AG08395 (cell line): ENCODE data around the gene SLC39A1.
A peak's percentile ranks its signal among the peaks of the same experiment; 100 is the strongest.
"Not testable (repeated sequence)": the region's sequence is repeated elsewhere in the genome, so short reads cannot be mapped to it uniquely, and the experiment has no call there.

Source experiments
- DNase-seq: peaks from one replicate; pipeline ENCODE4 v3.0.0; 2012; ENCODE audit warnings: mixed read lengths, low spot score

SLC39A1 gene

DNA sequence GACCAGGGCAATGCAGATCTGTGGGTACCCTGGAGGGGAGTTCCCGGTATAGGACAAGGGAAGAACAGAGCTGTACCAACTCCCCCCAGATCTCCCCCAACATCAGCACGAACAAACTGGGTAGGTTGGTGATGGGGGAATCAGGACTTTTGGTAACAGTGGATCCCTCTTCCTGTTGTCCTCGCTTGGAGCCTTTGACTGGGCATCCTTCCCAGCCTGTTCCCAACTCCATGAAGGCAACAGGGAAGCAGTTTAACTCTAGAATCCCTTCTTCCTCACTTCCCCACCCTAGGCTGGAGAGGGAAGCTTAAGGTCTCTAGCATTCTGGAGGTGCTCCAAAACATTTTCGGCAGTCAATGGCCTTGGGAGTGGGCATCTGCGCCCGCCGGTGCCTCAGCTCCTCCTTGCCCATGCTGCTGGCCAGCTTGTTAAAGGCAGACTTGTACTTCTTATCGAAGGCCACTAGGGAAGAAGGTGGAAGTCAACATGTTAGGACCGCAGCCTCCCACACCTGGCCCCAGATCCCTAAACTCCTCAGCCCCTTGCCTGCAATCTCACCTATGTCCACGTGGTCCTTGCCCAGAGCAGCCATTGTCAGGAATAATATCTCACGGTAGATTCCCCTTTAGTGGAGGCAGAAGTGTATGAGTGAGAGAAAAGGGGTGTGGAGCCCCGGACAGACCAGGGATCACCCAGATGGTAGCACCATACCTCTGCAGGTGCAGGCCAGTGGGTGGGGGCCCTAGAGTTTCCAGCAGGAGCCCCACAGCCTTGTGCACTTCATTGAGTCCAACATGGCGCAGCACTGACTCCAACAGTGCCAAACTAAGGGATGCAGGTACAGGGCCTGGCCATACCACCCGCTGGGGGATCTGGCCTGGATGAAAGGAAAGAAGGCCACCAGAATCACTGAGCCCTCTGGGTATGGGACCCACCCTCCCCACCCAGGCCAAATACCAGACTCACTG lies 33.1 kb downstream of the SLC39A1 start:
- no peak for DNase-seq

DNA sequence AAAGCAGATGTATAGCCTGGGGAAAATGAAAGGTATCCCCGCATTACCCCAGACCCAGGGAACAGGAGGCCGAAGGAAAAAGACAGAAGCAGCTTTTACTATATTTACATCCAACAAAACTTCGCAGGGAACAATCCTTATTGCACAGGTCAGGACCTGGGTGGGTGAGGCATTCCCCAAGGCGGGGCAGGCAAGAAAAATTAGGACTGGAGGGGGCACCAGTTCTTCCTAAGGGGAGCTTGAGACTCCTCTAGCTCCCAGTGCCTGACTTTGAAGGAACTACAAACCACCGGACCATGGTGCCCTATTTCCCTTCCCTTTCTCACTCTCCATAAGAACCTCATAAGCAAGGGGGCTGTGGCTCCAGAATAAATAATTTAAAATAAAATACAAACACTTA lies 33.9 kb downstream of the SLC39A1 start:
- no peak for DNase-seq

DNA sequence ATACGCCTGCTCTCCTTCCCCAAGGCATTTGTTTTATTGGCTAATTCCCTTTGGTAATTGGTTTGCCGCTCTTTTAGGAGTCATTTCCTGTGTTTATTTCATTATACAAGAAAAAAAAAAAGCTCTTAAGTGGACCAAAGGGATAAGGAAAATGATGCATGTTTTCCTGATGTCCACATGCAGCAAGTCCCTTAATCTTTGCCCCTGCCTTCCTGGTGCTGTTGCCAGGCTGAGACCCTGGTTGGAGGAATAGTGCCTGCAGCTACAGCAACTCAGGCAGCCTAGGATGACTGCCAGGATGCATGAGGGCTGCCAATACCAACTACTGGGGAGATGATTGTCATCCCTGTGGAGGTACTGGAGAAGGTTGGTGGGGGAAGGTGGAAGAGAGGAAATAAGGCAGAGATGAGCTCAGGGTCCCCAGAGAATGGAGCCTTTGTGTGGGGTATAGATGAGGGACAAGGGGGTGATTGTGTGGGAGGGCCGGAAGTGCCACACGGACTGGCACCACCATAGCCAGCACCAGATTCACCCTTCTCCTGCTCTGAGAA lies 34.5 kb downstream of the SLC39A1 start:
- DNase-seq = no peak

DNA sequence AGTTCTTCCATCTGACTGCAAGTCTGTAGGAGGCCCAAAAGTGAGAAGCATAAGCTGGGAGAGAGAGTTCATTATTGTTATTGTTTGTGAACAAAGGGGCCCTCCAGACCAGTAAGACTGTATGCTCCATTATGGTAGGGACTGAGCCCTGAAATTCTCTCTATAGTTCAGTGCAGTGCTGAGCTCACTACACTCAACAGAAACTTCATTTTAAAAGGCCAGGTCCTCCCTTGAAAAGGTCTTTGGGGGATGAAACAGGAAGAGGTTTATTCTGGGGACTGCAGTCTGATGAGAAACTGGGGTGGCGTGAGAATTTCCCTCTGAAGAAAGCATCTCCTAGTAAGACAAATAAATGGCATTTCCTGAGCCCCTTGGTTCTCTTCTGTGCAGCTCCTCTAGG lies 35.1 kb downstream of the SLC39A1 start:
- DNase-seq = no peak

DNA sequence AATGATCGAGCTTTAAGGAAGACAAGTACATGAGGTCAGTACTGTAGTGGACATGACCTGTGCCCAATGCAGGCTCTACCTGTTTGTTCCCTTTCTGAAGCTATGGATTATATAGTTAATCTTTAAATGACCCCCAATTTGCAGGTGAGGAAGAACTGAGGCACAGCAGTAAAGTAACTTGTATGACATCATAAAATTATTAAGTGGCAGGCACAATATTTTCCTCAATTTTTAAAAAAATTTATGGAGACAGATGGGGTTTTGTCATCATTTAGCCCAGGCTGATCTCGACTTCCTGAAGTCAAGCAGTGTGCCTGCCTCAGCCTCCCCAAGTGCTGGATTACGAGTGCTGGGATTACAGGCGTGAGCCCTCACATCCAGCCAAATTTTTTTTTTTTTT lies 36.9 kb downstream of the SLC39A1 start:
- DNase-seq = no peak

DNA sequence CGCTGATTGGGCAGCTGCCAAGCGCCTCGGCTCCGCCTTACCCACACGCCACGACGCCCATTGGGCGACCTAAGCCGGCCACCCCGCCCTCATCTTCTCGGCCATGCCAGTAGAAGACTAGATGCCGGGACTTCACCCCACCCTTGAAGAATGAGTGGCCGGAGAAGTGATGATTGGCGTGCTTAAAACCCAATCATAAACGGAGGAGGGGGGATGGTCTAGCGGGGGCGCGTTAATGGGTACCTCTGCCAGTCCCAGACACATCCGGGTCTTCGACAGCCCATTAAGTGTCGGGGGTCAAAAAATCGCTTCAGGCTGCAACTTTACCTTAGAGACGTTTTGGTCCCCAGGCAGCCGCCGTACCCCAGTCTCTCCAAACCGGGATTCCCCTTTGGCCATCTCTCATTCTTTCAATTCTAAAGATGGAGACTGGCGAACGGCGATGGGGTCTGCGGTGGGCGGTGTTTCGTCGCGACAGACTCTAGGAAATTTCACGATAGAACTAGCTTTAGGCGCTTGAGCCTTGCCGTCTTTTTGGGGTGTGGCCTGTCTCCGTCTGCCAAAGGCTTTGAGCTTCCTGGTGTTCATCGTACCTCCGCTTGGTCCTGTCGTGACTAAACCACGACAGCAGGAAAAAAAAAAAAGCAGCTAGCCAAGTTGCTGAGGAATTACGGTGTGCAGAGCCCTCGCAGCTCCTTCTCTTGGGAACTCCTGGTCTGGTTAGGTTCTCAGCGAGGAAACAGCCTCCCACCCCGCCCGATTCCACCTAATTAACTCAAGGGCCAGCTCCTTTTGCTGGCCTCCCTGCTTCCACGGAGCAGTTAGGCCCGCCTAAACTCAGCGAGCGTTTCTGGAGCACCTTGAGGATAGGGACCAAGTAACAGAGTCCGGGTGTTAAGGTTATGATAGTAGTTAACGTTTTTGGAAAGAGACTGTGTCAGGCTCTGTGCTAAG lies 40.1 kb downstream of the SLC39A1 start, which contains the start of gene GATAD2B:
TSS of gene GATAD2B (minus strand) at position 1 of the 954 bp plus-strand sequence. CDS start 94,625 bp downstream, outside the sequence.
- peak; percentile 99 for DNase-seq

DNA sequence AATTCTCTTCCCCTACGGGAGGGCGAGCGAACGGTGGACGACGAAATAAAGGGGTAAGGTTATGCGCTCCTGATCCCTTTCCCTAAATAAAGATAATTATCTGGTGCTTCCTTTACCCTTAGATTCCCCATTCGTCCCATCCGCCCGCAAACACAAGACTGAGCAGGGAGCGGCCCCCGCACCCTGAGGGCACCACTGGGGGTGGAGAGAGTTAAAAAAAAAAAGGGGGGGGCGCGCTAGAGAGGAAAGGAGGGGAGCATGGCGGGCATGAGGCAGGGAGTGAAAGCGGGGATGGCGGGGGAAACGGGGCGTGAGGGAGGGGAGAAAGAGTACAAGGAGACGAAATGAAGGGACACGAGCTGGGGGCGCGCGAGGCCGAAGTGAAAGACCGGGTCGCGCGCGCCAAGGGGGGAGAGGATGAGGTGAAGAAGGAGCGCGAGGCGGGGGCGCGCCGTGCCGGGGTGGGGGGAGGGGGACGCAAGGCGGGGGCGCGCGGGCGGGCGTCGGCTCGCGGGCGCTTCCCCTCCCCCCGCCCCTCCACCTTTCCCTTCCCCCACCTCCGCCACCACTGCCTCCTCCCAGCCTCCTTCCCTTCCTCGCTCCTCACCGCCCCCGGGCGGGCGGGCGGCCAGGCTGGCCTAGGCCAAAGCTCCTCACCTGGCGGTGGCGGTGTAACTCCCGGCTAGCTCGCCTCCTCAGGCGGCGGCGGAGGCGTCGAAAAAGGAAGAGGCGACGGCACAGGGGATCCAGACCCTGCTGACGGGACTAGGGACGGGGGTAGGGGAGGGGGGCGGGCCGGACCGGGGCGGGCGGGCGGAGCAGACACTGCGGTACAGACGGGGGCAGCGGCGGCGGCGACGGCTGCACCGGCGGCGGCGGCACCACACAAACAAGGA lies 41.0 kb downstream of the SLC39A1 start:
- peak; percentile 21 for DNase-seq

DNA sequence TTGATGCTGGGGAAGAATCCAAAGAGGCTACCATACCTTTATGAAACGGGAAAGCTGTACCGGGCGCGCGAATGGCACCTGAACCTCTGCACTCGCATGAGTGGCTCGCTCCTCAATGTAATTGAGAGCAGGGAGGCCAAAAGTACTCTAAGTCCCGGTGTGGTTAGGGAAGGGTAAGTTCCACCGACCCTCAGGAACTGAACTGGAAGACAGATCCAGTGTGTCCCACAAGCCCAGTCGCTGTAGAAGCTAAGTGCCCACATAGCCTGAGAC lies 41.6 kb downstream of the SLC39A1 start:
- no peak for DNase-seq

DNA sequence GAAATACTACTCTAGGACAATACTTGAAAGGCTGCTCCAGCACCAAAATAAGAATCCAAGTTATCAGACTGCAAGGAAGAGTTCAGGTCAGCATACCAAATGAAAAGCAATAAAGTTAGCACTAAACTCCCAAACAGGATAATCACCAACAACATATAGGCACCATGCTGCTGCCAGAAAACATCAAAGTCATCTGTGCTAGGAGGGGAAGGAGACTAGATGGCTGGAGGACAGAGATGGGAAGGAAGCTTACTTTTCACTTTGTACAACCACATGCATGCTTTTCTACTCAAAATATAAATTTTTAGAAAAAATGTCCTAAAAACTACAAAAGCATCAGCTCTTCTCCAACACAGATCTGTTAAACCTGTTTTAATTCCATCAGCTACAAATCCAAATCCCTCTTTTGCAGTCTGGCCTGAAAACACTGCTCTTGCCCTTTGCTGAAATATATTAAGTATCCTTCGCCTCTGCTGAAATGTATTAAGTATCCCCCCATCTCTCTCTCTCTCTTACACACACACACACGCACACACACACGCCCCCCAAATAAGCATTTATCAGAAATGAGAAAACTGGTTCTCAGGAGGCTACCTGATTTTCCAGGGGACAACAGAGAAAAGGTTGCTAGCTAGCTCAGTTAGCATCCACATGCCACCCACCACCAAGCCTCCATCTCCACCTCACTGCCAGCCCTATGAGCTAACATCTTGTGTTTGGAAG lies 42.1 kb downstream of the SLC39A1 start:
- no peak for DNase-seq

DNA sequence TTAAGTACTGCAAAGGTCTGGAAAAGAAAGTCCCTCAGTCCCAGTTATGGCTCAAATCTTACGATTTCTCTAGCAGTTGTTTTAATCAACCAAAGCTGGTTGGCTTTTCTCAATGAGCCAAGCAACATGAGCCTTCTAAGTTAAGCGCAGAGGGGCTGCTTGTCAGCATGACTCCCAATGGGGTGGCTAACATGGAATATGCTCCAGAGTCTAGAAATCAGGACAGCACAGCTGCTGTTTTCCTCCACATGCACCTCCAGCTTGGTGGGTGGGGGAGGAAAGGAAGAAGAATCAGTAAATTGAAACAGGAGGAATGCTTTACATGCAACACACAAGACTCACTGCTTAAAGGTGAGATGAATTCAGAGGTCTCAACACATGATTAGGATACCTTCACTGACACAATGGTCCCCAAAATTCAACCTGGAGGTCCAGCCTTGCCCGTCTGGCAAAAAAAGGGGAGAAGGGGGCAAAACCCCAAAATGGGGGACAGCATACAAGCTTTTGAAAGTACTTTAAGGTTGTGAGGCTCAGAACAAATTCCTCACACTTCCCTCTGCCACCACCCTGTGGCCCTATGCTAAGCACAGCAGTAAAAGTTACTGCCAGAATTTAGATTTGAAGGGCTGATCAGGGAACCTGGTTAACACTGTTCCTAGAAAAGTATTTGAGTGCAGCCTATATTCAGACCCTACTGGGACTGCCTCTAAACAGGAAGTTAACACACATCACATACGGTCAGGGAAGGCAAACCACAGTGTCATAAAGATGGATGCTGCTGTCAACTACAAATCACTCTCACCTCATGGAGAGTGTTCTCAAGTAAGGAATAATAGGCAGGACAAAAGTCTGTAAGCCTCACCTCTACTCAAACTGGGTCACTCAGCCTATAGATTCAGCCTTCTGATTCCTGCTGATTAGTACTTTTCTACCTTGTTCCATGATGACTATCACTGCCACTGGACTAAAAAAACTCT lies 43.2 kb downstream of the SLC39A1 start:
- DNase-seq = peak; percentile 19

DNA sequence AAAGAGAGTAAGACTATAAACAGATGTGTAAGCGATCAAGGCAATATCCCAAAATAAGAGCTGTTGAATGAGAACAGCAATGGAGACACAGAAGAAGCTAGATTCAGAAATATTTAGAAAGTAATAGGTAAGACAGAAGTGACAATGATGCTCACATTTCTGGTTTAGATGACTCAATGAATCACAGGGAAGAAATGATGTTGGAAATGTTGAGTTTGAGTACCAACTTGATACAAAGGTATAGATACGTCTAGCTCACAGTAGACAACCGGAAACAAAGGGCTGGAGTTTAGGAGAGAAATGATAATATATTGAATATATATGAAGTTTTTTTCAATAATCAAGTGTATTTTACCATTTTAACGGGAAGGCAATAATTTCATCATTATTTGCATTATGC lies 47.0 kb downstream of the SLC39A1 start:
- no peak for DNase-seq

DNA sequence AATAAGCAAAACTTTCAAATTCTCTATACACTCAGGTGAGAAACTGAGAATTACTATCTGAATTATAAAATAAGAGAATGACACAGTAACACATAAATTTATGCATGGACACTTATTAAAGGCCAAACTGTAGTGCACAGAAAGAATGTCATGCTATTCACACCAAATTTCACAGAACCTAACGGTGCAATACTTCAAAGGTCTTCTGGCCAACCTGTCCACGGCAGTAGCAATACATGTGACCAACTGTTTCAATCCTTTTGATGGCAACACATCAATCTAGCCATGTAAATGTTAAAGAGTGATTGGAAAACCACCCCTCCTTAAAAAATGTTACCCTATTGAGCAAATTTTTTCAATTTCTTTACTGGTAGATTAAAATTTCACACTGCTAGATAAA lies 51.0 kb downstream of the SLC39A1 start:
- DNase-seq = no peak

DNA sequence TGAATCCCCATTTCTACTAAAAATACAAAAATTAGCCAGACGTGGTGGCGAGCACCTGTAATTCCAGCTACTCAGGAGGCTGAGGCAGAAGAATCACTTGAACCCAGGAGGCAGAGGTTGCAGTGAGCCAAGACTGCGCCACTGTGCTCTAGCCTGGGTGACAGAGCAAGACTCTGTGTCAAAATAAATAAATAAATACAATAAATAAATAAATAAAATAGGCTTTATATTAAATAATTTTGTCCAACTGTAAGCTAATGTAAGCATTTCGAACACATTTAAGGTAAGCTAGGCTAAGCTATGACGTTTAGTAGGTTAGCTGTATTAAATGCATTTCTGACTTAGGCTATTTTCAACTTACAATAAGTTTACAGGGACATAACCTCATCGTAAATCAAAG lies 52.8 kb downstream of the SLC39A1 start:
- DNase-seq = not testable (repeated sequence)
